ENCODE results near the gene EIF4G3. TPM values are rescaled to one million over a fixed set of nuclear protein-coding genes. Genes with fewer than 3 reads are reported as not detected.

EIF4G3 gene
- total RNA-seq, 1 experiment from 2014 or later, result 55.4 TPM

DNA sequence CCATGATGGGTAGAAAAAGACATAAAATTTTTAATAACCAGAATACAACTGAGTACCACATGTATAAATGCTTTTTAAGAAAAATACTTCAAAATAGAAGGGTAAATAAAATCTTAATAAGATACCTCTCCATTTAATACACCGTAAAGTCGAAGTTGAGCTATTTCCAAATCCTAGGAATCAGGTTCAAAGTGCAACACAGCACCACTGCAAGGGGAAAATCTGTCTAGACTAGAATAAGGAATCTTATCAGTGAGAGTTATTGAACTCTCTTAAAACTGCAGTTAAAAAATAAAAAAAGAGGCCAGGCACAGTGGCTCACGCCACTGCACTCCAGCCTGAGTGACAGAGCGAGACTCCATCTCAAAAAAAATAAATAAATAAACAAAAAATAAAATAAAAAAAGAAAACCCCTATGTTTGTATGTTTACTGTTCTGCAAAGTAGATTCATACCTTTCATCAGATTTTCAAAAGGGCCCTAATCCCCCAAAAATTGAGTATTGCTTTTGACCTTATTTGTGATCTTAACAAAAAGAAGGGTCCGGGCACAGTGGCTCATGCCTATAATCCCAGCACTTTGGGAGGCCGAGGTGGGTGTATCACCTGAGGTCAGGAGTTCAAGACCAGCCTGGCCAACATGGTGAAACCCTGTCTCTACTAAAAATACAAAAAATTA is 109.0 kb downstream of the EIF4G3 start:
- H3K9me3 ChIP-seq, result no peaks in the 10 kb centered on the region
- no peaks in the 10 kb centered on the region for H3K4me1 ChIP-seq
- Mint-ChIP-seq H3K4me1 (ENCODE audit: low read depth, unreplicated experiment) (peaks cover 9% of the 10 kb centered on the region), H3K27me3 (ENCODE audit: insufficient read depth, unreplicated experiment) (no peaks in the 10 kb centered on the region), H3K27ac (ENCODE audit: unreplicated experiment) (no peak overlapping the region), H3K36me3 (ENCODE audit: insufficient read depth, unreplicated experiment) (peaks cover 6% of the 10 kb centered on the region), H3K9me3 (ENCODE audit: unreplicated experiment) (no peaks in the 10 kb centered on the region), H3K4me3 (ENCODE audit: unreplicated experiment) (no peak overlapping the region)
- TF ChIP-seq, protein P1, sequence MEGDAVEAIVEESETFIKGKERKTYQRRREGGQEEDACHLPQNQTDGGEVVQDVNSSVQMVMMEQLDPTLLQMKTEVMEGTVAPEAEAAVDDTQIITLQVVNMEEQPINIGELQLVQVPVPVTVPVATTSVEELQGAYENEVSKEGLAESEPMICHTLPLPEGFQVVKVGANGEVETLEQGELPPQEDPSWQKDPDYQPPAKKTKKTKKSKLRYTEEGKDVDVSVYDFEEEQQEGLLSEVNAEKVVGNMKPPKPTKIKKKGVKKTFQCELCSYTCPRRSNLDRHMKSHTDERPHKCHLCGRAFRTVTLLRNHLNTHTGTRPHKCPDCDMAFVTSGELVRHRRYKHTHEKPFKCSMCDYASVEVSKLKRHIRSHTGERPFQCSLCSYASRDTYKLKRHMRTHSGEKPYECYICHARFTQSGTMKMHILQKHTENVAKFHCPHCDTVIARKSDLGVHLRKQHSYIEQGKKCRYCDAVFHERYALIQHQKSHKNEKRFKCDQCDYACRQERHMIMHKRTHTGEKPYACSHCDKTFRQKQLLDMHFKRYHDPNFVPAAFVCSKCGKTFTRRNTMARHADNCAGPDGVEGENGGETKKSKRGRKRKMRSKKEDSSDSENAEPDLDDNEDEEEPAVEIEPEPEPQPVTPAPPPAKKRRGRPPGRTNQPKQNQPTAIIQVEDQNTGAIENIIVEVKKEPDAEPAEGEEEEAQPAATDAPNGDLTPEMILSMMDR (IDR thresholded peaks at IDR 0.05; ENCODE audit: insufficient read depth in 1 of 2, low read depth in 1 of 2, low read length in 1 of 2, severe bottlenecking in 1 of 2, unreplicated experiment in 1 of 2), result no peak
- intact Hi-C loops (cut with micrococcal nuclease; ENCODE audit: unreplicated experiment), result no loop called here
- CTCF ChIA-PET, result no interaction called here
- no peak for DNase-seq
- BruUV-seq (replicated peaks), result no TSS peak
- no peaks in the 10 kb centered on the region for H3K27me3 ChIP-seq (replicated peaks; ENCODE audit: control insufficient read depth, insufficient read depth, low read length)
- no peaks in the 10 kb centered on the region for H3K36me3 ChIP-seq (ENCODE audit: control insufficient read depth, insufficient read depth, low read length)
- POLR2A ChIA-PET, result no interaction called here
- H3K4me3 ChIP-seq (ENCODE audit: low read depth, low read length), result no peak overlapping the region

DNA sequence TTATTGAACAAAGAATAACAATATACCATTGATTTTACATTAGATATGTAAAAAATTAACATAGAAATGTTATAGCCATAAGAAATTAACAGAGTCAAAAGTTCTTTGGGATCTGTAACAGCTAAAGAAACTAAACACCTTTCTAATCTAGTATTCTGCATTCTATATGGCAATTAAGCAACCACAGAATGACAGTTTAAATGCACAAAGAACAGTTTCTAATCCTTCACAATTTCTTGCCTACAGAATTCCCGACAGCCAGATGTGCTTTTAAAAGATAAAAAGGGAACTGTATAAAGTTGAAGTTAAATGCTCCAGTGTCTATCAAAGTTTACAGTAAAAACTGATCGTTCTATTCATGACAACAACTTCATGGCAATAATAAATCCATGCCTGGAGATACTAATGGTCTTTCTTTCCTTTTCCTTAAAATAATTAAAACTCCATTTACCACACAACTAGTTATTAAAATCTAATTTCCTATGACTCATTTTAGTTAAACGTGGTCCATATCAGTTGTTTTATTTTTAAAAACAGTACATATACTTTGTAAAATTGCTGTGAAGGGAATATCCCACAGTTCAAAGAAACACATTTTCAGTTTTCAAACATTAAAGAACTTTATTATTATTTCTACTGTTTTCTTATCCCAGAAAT is 110.2 kb downstream of the EIF4G3 start:
- Mint-ChIP-seq H3K36me3 (ENCODE audit: insufficient read depth, unreplicated experiment) (peaks cover 2% of the 10 kb centered on the region), H3K4me3 (ENCODE audit: unreplicated experiment) (no peak overlapping the region), H3K4me1 (ENCODE audit: low read depth, unreplicated experiment) (peaks cover 9% of the 10 kb centered on the region), H3K27me3 (ENCODE audit: insufficient read depth, unreplicated experiment) (no peaks in the 10 kb centered on the region), H3K9me3 (ENCODE audit: unreplicated experiment) (no peaks in the 10 kb centered on the region), H3K27ac (ENCODE audit: unreplicated experiment) (no peak overlapping the region)
- no peak for DNase-seq
- no peaks in the 10 kb centered on the region for H3K27me3 ChIP-seq (replicated peaks; ENCODE audit: control insufficient read depth, insufficient read depth, low read length)
- BruUV-seq (replicated peaks), result no TSS peak
- intact Hi-C loops (cut with micrococcal nuclease; ENCODE audit: unreplicated experiment), result no loop called here
- no peak overlapping the region for H3K4me3 ChIP-seq (ENCODE audit: low read depth, low read length)
- H3K9me3 ChIP-seq, result no peaks in the 10 kb centered on the region
- ChIA-PET POLR2A (no interaction called here), CTCF (no interaction called here)
- TF ChIP-seq, protein P1 (IDR thresholded peaks at IDR 0.05; ENCODE audit: insufficient read depth in 1 of 2, low read depth in 1 of 2, low read length in 1 of 2, severe bottlenecking in 1 of 2, unreplicated experiment in 1 of 2), result no peak
- H3K4me1 ChIP-seq, result no peaks in the 10 kb centered on the region
- H3K36me3 ChIP-seq (ENCODE audit: control insufficient read depth, insufficient read depth, low read length), result no peaks in the 10 kb centered on the region

DNA sequence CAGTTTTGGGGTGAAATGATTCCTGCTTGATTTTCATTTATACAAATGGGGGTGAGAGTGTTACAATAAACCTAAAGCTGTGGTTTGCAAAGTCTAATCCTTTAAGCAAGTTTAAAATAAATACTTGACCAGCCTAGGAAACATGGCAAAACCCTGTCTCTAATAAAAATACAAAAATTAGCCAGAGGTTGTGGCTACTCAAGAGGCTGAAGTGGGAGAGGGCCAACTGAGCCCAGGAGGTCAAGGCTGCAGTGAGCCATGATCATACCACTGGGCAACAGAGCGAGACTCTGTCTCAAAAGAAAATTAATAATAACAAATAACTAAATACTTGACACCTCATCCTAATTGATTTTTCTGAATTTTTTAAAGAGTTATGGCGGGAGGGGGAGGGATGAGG is 110.8 kb downstream of the EIF4G3 start:
- intact Hi-C loops (cut with micrococcal nuclease; ENCODE audit: unreplicated experiment), result no loop called here
- POLR2A ChIA-PET, result no interaction called here
- H3K9me3 ChIP-seq, result no peaks in the 10 kb centered on the region
- CTCF ChIA-PET, result no interaction called here
- H3K27me3 ChIP-seq (replicated peaks; ENCODE audit: control insufficient read depth, insufficient read depth, low read length), result no peaks in the 10 kb centered on the region
- no peaks in the 10 kb centered on the region for H3K4me1 ChIP-seq
- no peaks in the 10 kb centered on the region for H3K36me3 ChIP-seq (ENCODE audit: control insufficient read depth, insufficient read depth, low read length)
- Mint-ChIP-seq H3K27me3 (ENCODE audit: insufficient read depth, unreplicated experiment) (no peaks in the 10 kb centered on the region), H3K27ac (ENCODE audit: unreplicated experiment) (no peak overlapping the region), H3K4me3 (ENCODE audit: unreplicated experiment) (no peak overlapping the region), H3K36me3 (ENCODE audit: insufficient read depth, unreplicated experiment) (peaks cover 5% of the 10 kb centered on the region), H3K4me1 (ENCODE audit: low read depth, unreplicated experiment) (peaks cover 9% of the 10 kb centered on the region), H3K9me3 (ENCODE audit: unreplicated experiment) (no peaks in the 10 kb centered on the region)
- no TSS peak for BruUV-seq (replicated peaks)
- TF ChIP-seq, protein P1 (IDR thresholded peaks at IDR 0.05; ENCODE audit: insufficient read depth in 1 of 2, low read depth in 1 of 2, low read length in 1 of 2, severe bottlenecking in 1 of 2, unreplicated experiment in 1 of 2), result no peak
- no peak for DNase-seq
- no peak overlapping the region for H3K4me3 ChIP-seq (ENCODE audit: low read depth, low read length)
